Activated naive CD4-positive, alpha-beta T cell treated with anti-CD3 and anti-CD28 coated beads, Interleukin-2, amount 10 ng/mL, durations not matched to agents 7 days and 5 days (primary cell): ENCODE results near the gene FNDC1.

Experiments
- CTCF ChIA-PET: fragments of 350-600 bp; sonication (Branson Sonifier 250); formaldehyde crosslinking; loops from one replicate; lab custom pipeline; 2021; ENCODE audit warnings: antibody characterized with exemption; lab: Charles Lee
- DNase-seq: peaks from one replicate; pipeline ENCODE4 v3.0.0-alpha.2; 2020
- H3K27ac Mint-ChIP-seq: one replicate; pipeline ENCODE4 v1.8.0; 2021; ENCODE audit warnings: mild to moderate bottlenecking, moderate library complexity, mixed read lengths
- H3K27me3 Mint-ChIP-seq: one replicate; pipeline ENCODE4 v1.8.0; 2021; ENCODE audit warnings: mild to moderate bottlenecking, mixed read lengths
- H3K36me3 Mint-ChIP-seq: one replicate; pipeline ENCODE4 v1.8.0; 2021; ENCODE audit warnings: mixed read lengths
- H3K4me1 Mint-ChIP-seq: one replicate; pipeline ENCODE4 v1.8.0; 2021; ENCODE audit warnings: mixed read lengths
- H3K4me3 Mint-ChIP-seq: one replicate; pipeline ENCODE4 v1.8.0; 2021; ENCODE audit warnings: mild to moderate bottlenecking, moderate library complexity, mixed read lengths
- H3K9me3 Mint-ChIP-seq: one replicate; pipeline ENCODE4 v1.8.0; 2021; ENCODE audit warnings: mixed read lengths

The FNDC1 gene

DNA sequence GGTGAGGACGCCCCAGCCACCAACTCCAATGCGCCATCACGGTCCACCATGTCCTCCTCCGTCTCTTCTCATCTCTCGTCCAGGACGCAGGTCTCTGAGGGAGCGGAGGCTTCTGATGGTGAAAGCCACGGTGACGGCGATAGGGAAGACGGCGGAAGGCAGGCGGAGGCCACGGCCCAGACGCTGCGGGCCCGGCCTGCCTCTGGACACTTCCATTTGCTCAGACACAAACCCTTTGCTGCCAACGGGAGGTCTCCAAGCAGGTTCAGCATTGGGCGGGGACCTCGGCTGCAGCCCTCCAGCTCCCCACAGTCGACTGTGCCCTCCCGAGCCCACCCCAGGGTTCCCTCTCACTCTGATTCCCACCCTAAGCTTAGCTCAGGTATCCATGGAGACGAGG lies 63.6 kb downstream of the FNDC1 start:
- no peaks in the 10 kb centered on the region for H3K9me3 Mint-ChIP-seq

DNA sequence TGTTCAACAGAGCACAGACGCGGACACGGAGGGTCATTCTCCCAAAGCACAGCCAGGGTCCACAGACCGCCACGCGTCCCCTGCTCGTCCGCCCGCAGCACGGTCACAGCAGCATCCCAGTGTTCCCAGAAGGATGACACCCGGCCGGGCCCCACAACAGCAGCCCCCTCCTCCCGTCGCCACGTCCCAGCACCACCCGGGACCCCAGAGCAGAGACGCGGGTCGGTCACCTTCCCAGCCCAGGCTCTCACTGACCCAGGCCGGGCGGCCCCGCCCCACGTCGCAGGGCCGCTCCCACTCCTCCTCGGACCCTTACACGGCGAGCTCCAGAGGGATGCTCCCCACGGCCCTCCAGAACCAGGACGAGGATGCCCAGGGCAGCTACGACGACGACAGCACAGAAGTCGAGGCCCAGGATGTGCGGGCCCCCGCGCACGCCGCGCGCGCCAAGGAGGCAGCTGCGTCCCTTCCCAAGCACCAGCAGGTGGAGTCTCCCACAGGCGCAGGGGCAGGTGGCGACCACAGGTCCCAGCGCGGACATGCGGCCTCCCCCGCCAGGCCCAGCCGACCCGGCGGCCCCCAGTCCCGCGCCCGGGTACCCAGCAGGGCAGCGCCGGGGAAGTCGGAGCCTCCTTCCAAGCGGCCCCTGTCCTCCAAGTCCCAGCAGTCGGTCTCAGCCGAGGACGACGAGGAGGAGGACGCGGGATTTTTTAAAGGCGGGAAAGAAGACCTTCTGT lies 64.3 kb downstream of the FNDC1 start:
- no peak for DNase-seq
- H3K36me3 Mint-ChIP-seq = no peaks in the 10 kb centered on the region
- H3K9me3 Mint-ChIP-seq = no peaks in the 10 kb centered on the region
- no peak overlapping the region for H3K27ac Mint-ChIP-seq
- CTCF ChIA-PET = no interaction called here
- no peaks in the 10 kb centered on the region for H3K4me1 Mint-ChIP-seq
- H3K4me3 Mint-ChIP-seq = no peak overlapping the region
- H3K27me3 Mint-ChIP-seq = peaks cover 45% of the 10 kb centered on the region

More for the DNA sequence above, 63.6 kb downstream of the FNDC1 start:
- Mint-ChIP-seq H3K27ac (no peak overlapping the region), H3K4me1 (no peaks in the 10 kb centered on the region), H3K36me3 (no peaks in the 10 kb centered on the region), H3K27me3 (peaks cover 45% of the 10 kb centered on the region), H3K4me3 (no peak overlapping the region)
- no peak for DNase-seq
- CTCF ChIA-PET = no interaction called here

DNA sequence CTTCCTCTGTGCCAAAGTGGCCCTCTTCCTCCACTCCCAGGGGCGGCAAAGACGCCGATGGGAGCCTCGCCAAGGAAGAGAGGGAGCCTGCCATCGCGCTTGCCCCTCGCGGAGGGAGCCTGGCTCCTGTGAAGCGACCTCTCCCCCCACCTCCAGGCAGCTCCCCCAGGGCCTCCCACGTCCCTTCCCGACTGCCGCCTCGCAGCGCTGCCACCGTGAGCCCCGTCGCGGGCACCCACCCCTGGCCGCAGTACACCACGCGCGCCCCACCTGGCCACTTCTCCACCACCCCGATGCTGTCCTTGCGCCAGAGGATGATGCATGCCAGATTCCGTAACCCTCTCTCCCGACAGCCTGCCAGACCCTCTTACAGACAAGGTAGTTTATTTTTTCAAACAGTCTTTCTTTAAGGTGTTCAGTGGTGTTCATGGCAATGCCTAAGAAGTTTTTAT lies 64.9 kb downstream of the FNDC1 start:
- Mint-ChIP-seq H3K27me3 (peaks cover 45% of the 10 kb centered on the region), H3K9me3 (no peaks in the 10 kb centered on the region), H3K36me3 (no peaks in the 10 kb centered on the region), H3K4me3 (no peak overlapping the region), H3K27ac (no peak overlapping the region), H3K4me1 (no peaks in the 10 kb centered on the region)
- DNase-seq = no peak
- CTCF ChIA-PET = no interaction called here

DNA sequence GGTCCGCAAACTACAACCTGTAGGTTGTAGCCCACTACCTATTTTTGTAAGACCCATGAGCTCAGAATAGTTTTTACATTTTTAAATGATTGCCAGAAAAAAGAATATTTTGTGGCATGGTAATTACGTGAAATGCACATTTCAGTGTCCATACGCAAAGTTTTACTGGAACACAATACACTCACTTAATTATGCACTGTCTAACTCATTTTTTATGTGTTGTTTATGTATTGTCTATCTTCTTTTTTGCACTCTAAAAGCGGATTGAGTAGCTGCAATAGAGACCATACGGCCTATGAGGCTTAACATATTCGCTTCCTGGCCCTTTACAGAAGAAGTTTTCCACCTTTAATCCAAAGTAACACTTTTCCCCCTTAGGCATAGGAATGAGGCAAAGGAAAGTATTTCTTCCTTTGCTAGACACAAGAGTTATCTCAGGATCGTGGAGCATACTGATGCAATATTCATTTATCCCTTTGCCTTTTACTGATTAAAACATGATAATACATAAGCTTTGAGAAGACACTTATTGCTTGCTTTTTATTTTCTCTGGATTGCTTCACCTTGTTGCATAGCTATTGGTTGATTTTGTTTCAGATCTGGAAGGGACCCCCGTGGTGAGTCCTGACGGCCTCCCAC lies 69.8 kb downstream of the FNDC1 start:
- DNase-seq = no peak
- H3K36me3 Mint-ChIP-seq = no peaks in the 10 kb centered on the region
- peaks cover 21% of the 10 kb centered on the region for H3K27me3 Mint-ChIP-seq
- no peaks in the 10 kb centered on the region for H3K9me3 Mint-ChIP-seq
- no peak overlapping the region for H3K27ac Mint-ChIP-seq
- no peaks in the 10 kb centered on the region for H3K4me1 Mint-ChIP-seq
- CTCF ChIA-PET = no interaction called here
- no peak overlapping the region for H3K4me3 Mint-ChIP-seq

DNA sequence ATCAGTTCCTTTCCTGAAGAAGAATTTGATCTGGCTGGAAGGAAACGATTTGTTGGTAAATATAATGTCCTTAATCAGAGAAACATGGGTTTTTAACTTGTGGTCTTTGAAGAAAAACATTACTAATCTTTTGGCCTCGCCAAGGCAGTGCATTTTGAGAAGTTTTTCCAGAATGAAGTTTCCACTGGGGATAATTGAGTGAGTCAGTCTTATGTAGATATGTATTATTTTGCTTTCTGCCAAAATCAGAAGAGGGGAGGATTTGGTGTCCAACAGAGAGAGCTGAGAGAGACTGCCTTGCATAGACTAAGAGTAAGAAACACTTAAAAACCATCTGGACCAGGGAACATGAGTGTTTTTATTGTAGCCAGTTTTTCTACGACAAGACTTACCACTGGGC lies 79.9 kb downstream of the FNDC1 start:
- Mint-ChIP-seq H3K4me1 (no peaks in the 10 kb centered on the region), H3K27me3 (peaks cover 5% of the 10 kb centered on the region), H3K9me3 (no peaks in the 10 kb centered on the region), H3K27ac (no peak overlapping the region), H3K4me3 (no peak overlapping the region), H3K36me3 (no peaks in the 10 kb centered on the region)
- CTCF ChIA-PET = interaction anchor here (1.2 to 2.1 kb wide), 2 partner anchors 9 kb away, joined by 3 to 4 read pairs; no protein-coding TSS in a partner anchor
- no peak for DNase-seq

DNA sequence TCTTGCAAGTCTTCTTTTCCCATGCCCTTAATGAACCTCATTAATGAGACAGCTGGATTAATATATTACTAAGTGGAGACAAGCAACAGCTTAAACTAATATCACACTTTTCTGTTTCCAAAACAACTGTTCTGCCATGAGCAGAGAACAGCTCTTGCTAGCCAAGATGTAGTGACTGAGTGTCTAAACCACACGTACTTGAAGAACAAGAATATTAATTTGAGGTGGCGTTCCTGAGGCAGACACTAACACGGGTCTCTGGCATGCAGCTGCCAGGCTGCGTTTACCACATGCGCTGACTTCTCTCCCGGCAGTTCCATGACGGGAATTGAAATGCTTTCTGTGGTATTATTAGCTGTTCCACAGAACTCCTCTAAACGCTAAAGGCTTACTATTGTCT lies 80.6 kb downstream of the FNDC1 start:
- H3K4me3 Mint-ChIP-seq = no peak overlapping the region
- no peaks in the 10 kb centered on the region for H3K9me3 Mint-ChIP-seq
- H3K36me3 Mint-ChIP-seq = no peaks in the 10 kb centered on the region
- H3K27me3 Mint-ChIP-seq = peaks cover 3% of the 10 kb centered on the region
- no peak overlapping the region for H3K27ac Mint-ChIP-seq
- CTCF ChIA-PET = interaction anchor here (1.2 to 2.1 kb wide), 3 partner anchors 9 to 10 kb away, joined by 3 to 4 read pairs (median 3); no protein-coding TSS in a partner anchor
- no peak for DNase-seq
- H3K4me1 Mint-ChIP-seq = no peaks in the 10 kb centered on the region

DNA sequence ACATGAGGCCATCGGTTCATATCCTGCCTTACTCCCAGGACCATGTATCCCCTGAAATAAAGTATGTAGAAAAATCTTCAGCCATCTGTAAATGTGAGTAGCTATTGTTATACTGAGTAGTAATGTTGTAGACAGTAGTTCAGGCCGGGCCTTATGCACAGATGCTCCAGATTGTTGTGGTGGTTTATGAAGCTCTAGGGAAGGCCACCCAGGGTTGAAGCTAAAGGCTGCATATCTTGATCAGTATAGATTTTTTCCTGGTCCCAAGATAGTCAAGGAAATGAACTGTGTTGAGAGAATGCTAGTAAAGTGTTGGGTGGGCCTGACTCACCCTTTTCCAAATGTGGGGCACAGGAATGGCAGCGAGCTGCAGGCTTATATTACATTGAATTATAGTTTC lies 81.4 kb downstream of the FNDC1 start:
- no peak overlapping the region for H3K27ac Mint-ChIP-seq
- no peaks in the 10 kb centered on the region for H3K36me3 Mint-ChIP-seq
- no peaks in the 10 kb centered on the region for H3K4me1 Mint-ChIP-seq
- H3K4me3 Mint-ChIP-seq = no peak overlapping the region
- peaks cover 7% of the 10 kb centered on the region for H3K27me3 Mint-ChIP-seq
- no peaks in the 10 kb centered on the region for H3K9me3 Mint-ChIP-seq
- CTCF ChIA-PET = interaction anchor here (1.1 to 2.1 kb wide), 3 partner anchors 10 to 212 kb away, joined by 3 to 4 read pairs (median 4); no protein-coding TSS in a partner anchor
- DNase-seq = no peak

DNA sequence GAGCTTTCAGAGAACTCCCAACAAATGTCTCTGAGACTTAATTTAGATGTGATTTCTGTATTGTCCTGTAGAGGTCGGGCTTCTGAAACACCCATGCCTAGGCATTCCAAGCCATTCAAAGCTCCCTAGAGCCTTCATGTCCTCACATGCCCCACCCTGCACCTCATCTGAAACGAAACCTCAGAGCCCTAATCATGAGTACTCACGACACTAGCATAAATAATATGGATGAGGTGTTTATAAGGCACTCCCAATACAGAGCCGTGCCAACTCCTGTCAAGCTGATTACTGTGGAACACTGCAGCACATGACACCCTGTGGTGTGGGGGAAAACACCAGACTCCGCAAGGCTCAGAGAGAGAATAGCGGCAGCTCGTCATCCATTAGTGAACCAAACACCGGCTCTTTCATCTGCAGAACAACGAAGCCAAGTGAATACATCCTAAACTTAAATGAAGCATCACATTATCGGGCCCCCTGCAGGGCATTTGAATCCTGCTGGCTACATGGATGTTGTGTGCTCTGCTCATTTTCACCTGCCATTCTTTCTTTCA lies 83.8 kb downstream of the FNDC1 start:
- Mint-ChIP-seq H3K9me3 (no peaks in the 10 kb centered on the region), H3K4me1 (no peaks in the 10 kb centered on the region), H3K4me3 (no peak overlapping the region), H3K27ac (no peak overlapping the region), H3K36me3 (no peaks in the 10 kb centered on the region), H3K27me3 (peaks cover 4% of the 10 kb centered on the region)
- DNase-seq = no peak
- CTCF ChIA-PET = interaction anchor here (0.7 to 2.7 kb wide), 24 partner anchors 7 to 402 kb away, joined by 3 to 17 read pairs (median 4); no protein-coding TSS in a partner anchor

DNA sequence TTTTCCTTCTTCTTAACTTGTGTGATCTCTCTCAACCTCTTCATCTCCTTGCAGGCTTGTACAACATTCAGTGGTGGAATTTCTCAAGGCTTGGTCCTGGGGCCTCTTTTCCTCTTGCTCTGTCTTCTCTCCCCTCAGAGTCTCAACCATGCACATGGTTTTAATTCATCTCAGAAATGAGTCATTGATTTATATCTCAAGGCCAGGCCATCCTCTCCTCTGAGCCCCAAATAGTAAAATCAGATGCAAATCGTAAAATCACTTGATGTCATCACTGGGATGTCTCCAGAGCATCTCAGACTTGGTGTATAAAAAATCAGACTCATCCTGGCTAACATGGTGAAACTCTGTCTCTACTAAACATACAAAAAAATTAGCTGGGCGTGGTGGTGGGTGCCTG lies 85.0 kb downstream of the FNDC1 start:
- Mint-ChIP-seq H3K27me3 (peaks cover 9% of the 10 kb centered on the region), H3K4me1 (no peaks in the 10 kb centered on the region), H3K27ac (no peak overlapping the region), H3K36me3 (no peaks in the 10 kb centered on the region), H3K4me3 (no peak overlapping the region), H3K9me3 (no peaks in the 10 kb centered on the region)
- CTCF ChIA-PET = interaction anchor here (2.1 to 2.7 kb wide), 2 partner anchors 8 to 210 kb away, joined by 10 to 12 read pairs; no protein-coding TSS in a partner anchor
- DNase-seq = no peak

DNA sequence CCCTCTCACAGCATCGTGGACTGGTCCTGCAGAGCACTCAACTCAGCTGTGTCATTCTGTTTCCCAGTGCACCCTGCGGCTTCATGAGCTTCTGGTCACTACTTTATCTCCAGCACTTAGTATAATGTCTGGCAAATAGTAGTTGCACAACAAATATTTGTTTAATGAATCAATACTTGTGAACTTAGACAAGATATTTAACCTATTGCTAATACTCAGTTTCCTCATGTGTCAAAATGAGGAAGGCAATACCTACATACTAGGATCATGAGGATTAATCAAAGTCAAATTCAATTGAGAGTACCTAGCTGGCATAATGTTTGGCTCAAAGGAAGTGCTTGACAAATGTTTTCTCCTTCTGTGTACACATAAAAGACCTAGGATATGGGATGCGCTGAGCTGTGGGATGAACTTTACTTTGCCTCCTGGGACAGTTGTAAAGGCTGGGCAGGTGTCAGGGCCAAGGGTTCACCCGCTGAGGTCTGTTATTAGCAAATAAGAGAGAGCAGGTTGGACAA lies 86.3 kb downstream of the FNDC1 start:
- Mint-ChIP-seq H3K27ac (no peak overlapping the region), H3K4me3 (no peak overlapping the region), H3K4me1 (no peaks in the 10 kb centered on the region), H3K9me3 (no peaks in the 10 kb centered on the region), H3K36me3 (no peaks in the 10 kb centered on the region), H3K27me3 (peaks cover 9% of the 10 kb centered on the region)
- CTCF ChIA-PET = interaction anchor here (1.0 kb wide), 1 partner anchor 81 kb away, joined by 3 read pairs; no protein-coding TSS in a partner anchor
- no peak for DNase-seq

DNA sequence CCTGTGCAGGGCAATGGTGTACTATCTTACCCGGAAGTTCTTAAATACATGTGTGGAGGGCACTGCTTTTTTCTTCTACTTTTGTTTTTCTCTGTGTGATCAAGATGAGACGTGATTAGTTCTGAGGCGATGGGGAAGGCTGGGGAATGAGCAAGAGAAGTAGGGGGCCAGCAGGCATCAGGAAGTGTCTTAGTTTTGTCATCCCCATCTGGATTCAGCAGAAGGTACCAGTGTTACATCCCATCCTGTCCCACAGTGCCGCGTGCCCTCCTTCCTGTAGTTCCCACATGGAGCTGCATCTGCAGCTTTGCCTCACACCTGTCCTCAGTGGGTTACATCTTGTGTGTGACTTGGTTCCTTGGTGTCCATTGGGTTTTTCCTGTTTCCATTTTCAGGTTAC lies 86.9 kb downstream of the FNDC1 start:
- H3K36me3 Mint-ChIP-seq = no peaks in the 10 kb centered on the region
- DNase-seq = no peak
- H3K9me3 Mint-ChIP-seq = no peaks in the 10 kb centered on the region
- peaks cover 9% of the 10 kb centered on the region for H3K27me3 Mint-ChIP-seq
- no peaks in the 10 kb centered on the region for H3K4me1 Mint-ChIP-seq
- no peak overlapping the region for H3K27ac Mint-ChIP-seq
- H3K4me3 Mint-ChIP-seq = no peak overlapping the region
- CTCF ChIA-PET = no interaction called here

DNA sequence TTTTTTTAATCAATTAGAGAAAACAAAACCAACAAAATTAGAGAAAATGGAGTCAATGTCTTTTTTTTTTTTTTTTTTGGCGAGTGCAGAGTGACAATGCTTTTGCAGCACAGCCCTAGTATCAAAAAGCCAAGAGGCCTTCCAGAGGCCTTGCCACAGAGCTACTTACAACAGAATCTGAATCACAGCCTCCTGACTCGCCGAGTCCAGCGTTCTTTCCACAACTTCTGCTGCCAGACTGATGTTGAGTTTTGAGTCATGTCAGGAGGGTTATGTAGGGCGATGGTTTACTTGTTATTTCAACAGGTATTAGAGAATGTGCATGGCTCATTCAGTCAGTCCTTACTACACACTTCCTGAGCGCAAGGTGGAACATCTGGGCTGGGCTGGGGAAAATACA lies 88.6 kb downstream of the FNDC1 start:
- no peaks in the 10 kb centered on the region for H3K4me1 Mint-ChIP-seq
- H3K9me3 Mint-ChIP-seq = no peaks in the 10 kb centered on the region
- DNase-seq = no peak
- H3K36me3 Mint-ChIP-seq = no peaks in the 10 kb centered on the region
- CTCF ChIA-PET = no interaction called here
- H3K27ac Mint-ChIP-seq = no peak overlapping the region
- H3K4me3 Mint-ChIP-seq = no peak overlapping the region
- H3K27me3 Mint-ChIP-seq = peaks cover 9% of the 10 kb centered on the region

DNA sequence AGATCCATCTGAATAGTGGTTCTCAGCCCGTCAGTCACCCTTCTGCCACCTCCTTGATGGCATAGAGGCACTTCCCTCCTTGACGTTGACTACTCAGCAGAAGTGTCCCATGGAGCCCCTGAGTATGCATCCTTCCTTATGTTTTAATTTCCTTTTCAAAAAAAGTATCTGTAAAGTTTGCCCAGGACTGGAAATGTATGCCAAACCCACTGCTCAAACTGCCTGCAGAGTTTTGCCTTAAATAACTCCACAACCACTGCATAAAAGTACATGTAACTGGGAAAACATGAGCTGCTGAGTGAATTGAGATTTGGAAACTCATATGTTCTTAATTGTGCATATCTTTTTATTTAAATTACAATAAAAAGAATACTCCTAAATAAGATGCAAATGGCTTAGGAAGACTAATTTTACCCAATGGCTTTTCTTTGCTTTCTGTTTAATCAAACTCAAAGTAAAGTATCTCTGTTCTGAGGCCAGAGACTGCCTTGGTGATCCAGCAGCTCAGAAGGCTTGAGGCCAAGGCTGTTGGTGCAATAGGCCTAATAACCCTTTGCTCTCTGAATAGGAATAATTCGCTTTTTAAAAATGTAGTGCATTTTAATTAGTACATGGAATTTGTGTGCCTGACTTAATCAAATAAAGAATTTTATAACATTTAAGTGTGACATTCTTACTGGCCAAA lies 90.4 kb downstream of the FNDC1 start:
- no peaks in the 10 kb centered on the region for H3K36me3 Mint-ChIP-seq
- DNase-seq = no peak
- H3K4me1 Mint-ChIP-seq = no peaks in the 10 kb centered on the region
- no peak overlapping the region for H3K4me3 Mint-ChIP-seq
- CTCF ChIA-PET = interaction anchor here (0.7 to 1.2 kb wide), 2 partner anchors 7 to 10 kb away, joined by 3 read pairs; no protein-coding TSS in a partner anchor
- no peak overlapping the region for H3K27ac Mint-ChIP-seq
- H3K9me3 Mint-ChIP-seq = no peaks in the 10 kb centered on the region
- peaks cover 9% of the 10 kb centered on the region for H3K27me3 Mint-ChIP-seq

DNA sequence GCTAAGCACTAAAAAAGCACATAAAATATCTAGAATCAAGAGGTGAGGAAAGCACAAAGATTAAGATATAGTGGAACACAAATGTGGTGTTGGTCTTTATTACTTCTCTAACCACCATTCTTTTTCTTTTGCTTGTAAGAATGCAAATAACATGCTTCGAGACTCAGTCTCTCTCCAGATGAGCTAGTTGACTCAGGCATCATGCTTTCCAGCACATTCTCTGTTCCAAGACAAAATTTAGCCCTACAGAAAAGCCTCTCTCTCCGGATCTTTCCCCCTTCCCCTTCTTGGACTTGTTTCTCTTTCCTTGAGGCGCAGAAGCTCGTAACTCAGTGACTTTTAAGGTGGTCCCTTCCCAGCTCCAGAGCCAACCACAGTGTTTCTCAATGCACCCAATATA lies 91.0 kb downstream of the FNDC1 start:
- CTCF ChIA-PET = interaction anchor here (0.7 to 1.2 kb wide), 2 partner anchors 8 to 10 kb away, joined by 3 read pairs; no protein-coding TSS in a partner anchor
- Mint-ChIP-seq H3K27me3 (peaks cover 6% of the 10 kb centered on the region), H3K4me3 (no peak overlapping the region), H3K9me3 (no peaks in the 10 kb centered on the region), H3K27ac (no peak overlapping the region), H3K36me3 (no peaks in the 10 kb centered on the region), H3K4me1 (no peaks in the 10 kb centered on the region)
- no peak for DNase-seq
